ENCODE measurements around the gene MRPS5.

MRPS5 gene

DNA sequence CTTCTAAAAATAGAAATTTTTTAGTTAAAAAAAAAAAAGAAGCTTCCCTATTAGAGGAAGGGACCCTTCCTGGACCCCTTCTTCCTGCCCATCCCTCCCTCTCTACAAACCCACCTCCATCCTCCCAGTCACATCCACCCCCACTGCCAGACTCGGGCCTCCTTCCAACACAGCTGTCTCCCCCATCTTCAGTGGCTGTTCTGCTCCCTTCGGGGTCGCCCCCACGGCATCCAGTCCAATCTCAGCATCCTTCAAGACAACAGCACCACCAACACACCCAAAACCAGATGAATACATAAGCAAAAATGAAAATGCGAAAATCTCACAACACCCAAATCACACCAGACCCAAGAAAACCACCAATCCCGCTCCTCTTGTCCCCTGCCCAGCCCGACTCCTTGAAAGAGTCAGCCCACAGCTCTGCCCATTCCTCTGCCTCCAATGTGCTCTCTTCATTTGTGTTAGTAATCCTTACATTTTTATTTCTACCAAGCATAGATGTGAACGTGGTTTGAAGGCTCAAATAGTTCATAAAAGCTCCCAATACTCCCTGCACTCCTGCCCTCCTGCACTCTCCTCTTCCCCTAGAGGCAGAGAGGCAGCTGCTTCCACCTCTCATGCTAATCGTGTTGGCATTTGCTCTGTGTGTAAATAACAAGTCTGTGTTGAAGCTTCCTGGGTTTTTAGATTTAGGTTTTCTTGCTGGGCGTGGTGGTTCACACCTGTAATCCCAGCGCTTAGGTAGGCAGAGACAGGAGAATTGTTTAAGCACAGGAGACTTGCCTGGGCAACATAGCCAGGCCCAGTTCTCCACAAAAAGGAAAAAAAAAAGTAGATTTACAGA lies 59.1 kb downstream of the MRPS5 start:
- H3K4me2 ChIP-seq (ENCODE audit: low read length) = no peak overlapping the region
- H3K27ac ChIP-seq (ENCODE audit: low read depth, low read length, poor library complexity, severe bottlenecking) = no peak overlapping the region
- H3K27me3 ChIP-seq (ENCODE audit: insufficient read depth, low read length) = no peaks in the 10 kb centered on the region; the same call in 1 of the 2 replicates
- no peaks in the 10 kb centered on the region for H3K4me1 ChIP-seq (ENCODE audit: insufficient read depth, low read length, severe bottlenecking)
- no peaks in the 10 kb centered on the region for H3K36me3 ChIP-seq (ENCODE audit: insufficient read depth, low read length)
- no peaks in the 10 kb centered on the region for H3K79me2 ChIP-seq (ENCODE audit: insufficient read depth, low read length)
- H2AFZ ChIP-seq (ENCODE audit: low read length) = no peak overlapping the region
- no peaks in the 10 kb centered on the region for H3F3A ChIP-seq (ENCODE audit: insufficient read depth, low read length)
- H3K9me3 ChIP-seq (ENCODE audit: low read length) = no peaks in the 10 kb centered on the region
- H3K9ac ChIP-seq (ENCODE audit: low read length) = no peak overlapping the region
- no peaks in the 10 kb centered on the region; the same call in 1 of the 2 replicates for H4K20me1 ChIP-seq (ENCODE audit: insufficient read depth, low read length)
- H3K4me3 ChIP-seq (ENCODE audit: low read depth, low read length, poor library complexity, severe bottlenecking) = no peak overlapping the region
- TF ChIP-seq EZH2 (IDR thresholded peaks at IDR 0.05; ENCODE audit: borderline replicate concordance, low read length) (no peak), CTCF (IDR thresholded peaks at IDR 0.05; ENCODE audit: low read length) (no peak)
- H3K9me2 ChIP-seq (ENCODE audit: low read depth, low read length) = no peaks in the 10 kb centered on the region

GRCh38 chr2:95061601-95062183 lies 59.9 kb downstream of the MRPS5 start:
- no peaks in the 10 kb centered on the region for H3K36me3 ChIP-seq (ENCODE audit: insufficient read depth, low read length)

DNA sequence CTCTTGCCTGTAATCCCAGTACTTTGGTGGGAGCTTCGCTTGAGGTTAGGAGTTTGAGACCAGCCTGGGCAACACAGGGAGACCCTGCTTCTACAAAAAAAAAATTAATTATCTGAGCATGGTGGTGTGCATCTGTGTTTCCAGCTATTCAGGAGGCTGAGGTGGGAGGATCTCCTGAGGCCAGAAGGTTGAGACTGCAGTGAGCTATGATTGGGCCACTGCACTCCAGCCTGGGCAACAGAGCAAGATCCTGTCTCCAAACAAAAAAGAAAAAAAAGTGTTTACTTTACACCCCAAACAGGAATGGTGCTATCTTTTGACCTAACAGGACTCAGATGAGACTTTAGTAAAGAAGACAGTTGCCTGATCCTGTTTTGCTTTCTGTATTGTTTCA lies 60.5 kb downstream of the MRPS5 start:
- Histone ChIP-seq H3K27me3 (ENCODE audit: insufficient read depth, low read length) (no peaks in the 10 kb centered on the region; the same call in 1 of the 2 replicates), H3K9ac (ENCODE audit: low read length) (no peak overlapping the region), H3K9me3 (ENCODE audit: low read length) (no peaks in the 10 kb centered on the region), H3K4me2 (ENCODE audit: low read length) (no peak overlapping the region), H3K4me3 (ENCODE audit: low read depth, low read length, poor library complexity, severe bottlenecking) (no peak overlapping the region), H3F3A (ENCODE audit: insufficient read depth, low read length) (no peaks in the 10 kb centered on the region), H3K36me3 (ENCODE audit: insufficient read depth, low read length) (no peaks in the 10 kb centered on the region), H3K79me2 (ENCODE audit: insufficient read depth, low read length) (no peaks in the 10 kb centered on the region), H3K27ac (ENCODE audit: low read depth, low read length, poor library complexity, severe bottlenecking) (no peak overlapping the region), H3K4me1 (ENCODE audit: insufficient read depth, low read length, severe bottlenecking) (no peaks in the 10 kb centered on the region), H4K20me1 (ENCODE audit: insufficient read depth, low read length) (no peaks in the 10 kb centered on the region; the same call in 1 of the 2 replicates), H3K9me2 (ENCODE audit: low read depth, low read length) (no peaks in the 10 kb centered on the region), H2AFZ (ENCODE audit: low read length) (no peak overlapping the region)
- no peak for TF ChIP-seq CTCF (IDR thresholded peaks at IDR 0.05; ENCODE audit: low read length)
- no peak for TF ChIP-seq EZH2 (IDR thresholded peaks at IDR 0.05; ENCODE audit: borderline replicate concordance, low read length)

More at GRCh38 chr2:95061601-95062183, 59.9 kb downstream of the MRPS5 start:
- H3K9me2 ChIP-seq (ENCODE audit: low read depth, low read length) = no peaks in the 10 kb centered on the region
- H2AFZ ChIP-seq (ENCODE audit: low read length) = no peak overlapping the region
- TF ChIP-seq EZH2 (IDR thresholded peaks at IDR 0.05; ENCODE audit: borderline replicate concordance, low read length) (no peak), CTCF (IDR thresholded peaks at IDR 0.05; ENCODE audit: low read length) (no peak)
- no peaks in the 10 kb centered on the region for H3K9me3 ChIP-seq (ENCODE audit: low read length)
- H4K20me1 ChIP-seq (ENCODE audit: insufficient read depth, low read length) = no peaks in the 10 kb centered on the region; the same call in 1 of the 2 replicates
- H3K27ac ChIP-seq (ENCODE audit: low read depth, low read length, poor library complexity, severe bottlenecking) = no peak overlapping the region
- H3K4me1 ChIP-seq (ENCODE audit: insufficient read depth, low read length, severe bottlenecking) = no peaks in the 10 kb centered on the region
- H3K79me2 ChIP-seq (ENCODE audit: insufficient read depth, low read length) = no peaks in the 10 kb centered on the region
- no peaks in the 10 kb centered on the region; the same call in 1 of the 2 replicates for H3K27me3 ChIP-seq (ENCODE audit: insufficient read depth, low read length)
- no peaks in the 10 kb centered on the region for H3F3A ChIP-seq (ENCODE audit: insufficient read depth, low read length)
- H3K9ac ChIP-seq (ENCODE audit: low read length) = no peak overlapping the region
- no peak overlapping the region for H3K4me2 ChIP-seq (ENCODE audit: low read length)
- H3K4me3 ChIP-seq (ENCODE audit: low read depth, low read length, poor library complexity, severe bottlenecking) = no peak overlapping the region
